IPS DF 6.9 (cell line): ENCODE data around the gene OR4M1.
"Not testable (repeated sequence)": the region's sequence is repeated elsewhere in the genome, so short reads cannot be mapped to it uniquely, and the experiment has no call there.

ENCODE experiments used
- DNase-seq: peaks from one replicate; pipeline ENCODE4 v3.0.0-alpha.2; 2013; ENCODE audit warnings: low read depth, low spot score
- H3K27ac ChIP-seq: one replicate; pipeline ENCODE4 v1.5.1; 2013; ENCODE audit warnings: low read length, control low read depth
- H3K27me3 ChIP-seq: 2 replicates; pipeline ENCODE4 v1.6.1; 2013; ENCODE audit warnings: mild to moderate bottlenecking, low read length; ENCODE audit not compliant: control insufficient read depth, insufficient read depth
- H3K36me3 ChIP-seq: 2 replicates; pipeline ENCODE4 v1.6.1; 2013; ENCODE audit warnings: low read length; ENCODE audit not compliant: control insufficient read depth, insufficient read depth
- H3K4me1 ChIP-seq: 2 replicates; pipeline ENCODE4 v1.6.1; 2013; ENCODE audit warnings: low read length; ENCODE audit not compliant: control insufficient read depth, insufficient read depth
- H3K4me3 ChIP-seq: 2 replicates; pipeline ENCODE4 v1.5.1; 2013; ENCODE audit warnings: mild to moderate bottlenecking, low read length
- H3K9me3 ChIP-seq: 2 replicates; pipeline ENCODE4 v1.6.1; 2013; ENCODE audit warnings: low read length, inconsistent platforms; ENCODE audit not compliant: control insufficient read depth, insufficient read depth
- WGBS: extraction: QIAGEN DNeasy Blood & Tissue Kit; methylation state at CpG from one replicate; pipeline ENCODE4 v1.1.7; 2013; ENCODE audit warnings: mixed read lengths, missing lambda C conversion rate; ENCODE audit not compliant: insufficient read length, insufficient coverage; 5-methylcytosine and 5-hydroxymethylcytosine counted together

The OR4M1 gene, protein sequence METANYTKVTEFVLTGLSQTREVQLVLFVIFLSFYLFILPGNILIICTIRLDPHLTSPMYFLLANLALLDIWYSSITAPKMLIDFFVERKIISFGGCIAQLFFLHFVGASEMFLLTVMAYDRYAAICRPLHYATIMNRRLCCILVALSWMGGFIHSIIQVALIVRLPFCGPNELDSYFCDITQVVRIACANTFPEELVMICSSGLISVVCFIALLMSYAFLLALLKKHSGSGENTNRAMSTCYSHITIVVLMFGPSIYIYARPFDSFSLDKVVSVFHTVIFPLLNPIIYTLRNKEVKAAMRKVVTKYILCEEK

DNA sequence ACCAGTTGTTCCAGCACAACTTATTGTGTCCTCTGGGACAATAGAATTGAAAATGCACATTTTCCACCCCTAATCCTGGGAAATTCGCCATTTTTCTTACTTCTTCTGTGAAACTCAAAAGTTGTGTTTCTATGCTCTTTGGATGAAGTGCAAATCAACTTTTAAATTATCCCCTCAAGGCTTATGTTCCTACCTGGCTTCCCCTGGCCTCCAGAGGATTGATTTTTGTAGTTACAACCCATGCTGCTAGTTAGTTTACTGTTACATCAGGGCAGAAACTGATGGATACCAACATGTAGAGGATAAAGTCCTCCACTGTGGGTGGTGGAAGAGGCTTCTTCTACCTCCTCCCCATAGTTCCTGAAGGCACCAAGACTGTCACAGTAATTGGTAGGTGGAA lies at the start of gene OR4M1:
Gene OR4M1, plus strand, starts transcription at position 301 of the 400 bp plus-strand sequence. CDS start 6,819 bp downstream, outside the sequence.
- H3K4me1 ChIP-seq, H3K27me3 ChIP-seq, H3K36me3 ChIP-seq, H3K4me3 ChIP-seq, H3K27ac ChIP-seq, DNase-seq: not testable (repeated sequence)
- H3K9me3 ChIP-seq, result peaks cover 22% of the 10 kb centered on the region
- no CpG with 5 or more reads among the region's 1 CpG for WGBS

DNA sequence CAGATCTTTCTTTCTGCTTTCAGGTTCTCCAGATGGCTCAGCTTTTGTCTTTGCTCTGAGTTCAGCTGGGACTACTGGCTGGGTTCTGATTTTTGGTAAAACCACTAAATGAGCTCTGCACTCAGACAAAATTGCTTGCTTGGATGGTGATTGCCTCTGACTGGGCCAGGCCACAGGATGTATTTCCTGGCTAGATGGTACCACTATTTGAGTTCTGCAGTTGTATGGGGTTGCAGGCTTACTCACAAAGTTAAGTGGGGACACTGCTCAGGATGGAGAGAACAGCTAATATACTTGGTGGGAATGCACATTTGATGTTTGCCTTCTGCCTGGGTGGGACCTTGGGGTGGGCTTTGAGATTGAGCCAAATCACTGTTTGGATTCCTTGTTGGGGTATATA lies 43.9 kb upstream of the OR4M1 start:
- no peaks in the 10 kb centered on the region for H3K4me1 ChIP-seq
- peaks cover 23% of the 10 kb centered on the region for H3K9me3 ChIP-seq
- no peak for DNase-seq
- no peak overlapping the region for H3K4me3 ChIP-seq
- no peak overlapping the region for H3K27ac ChIP-seq
- H3K27me3 ChIP-seq, result no peaks in the 10 kb centered on the region
- no peaks in the 10 kb centered on the region for H3K36me3 ChIP-seq

DNA sequence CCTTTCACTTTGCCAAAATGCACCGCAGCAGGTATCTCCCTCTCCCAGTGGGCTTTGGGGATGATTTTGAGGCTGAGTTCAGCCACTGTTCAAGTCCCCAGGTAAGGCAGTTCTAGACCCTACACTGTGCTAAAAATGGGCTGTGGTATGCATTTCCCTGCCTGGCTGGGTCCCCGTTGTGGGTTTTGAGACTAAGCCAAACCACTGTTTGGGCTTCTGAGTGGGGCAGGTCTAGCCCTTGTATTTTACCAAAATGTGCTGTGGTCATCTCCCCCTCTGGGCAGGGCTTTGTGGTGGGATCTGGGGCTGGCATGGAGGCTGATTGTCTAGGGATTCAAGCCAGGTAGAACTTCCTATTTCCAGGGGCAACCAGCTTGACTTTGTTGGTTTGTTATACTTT lies 43.5 kb upstream of the OR4M1 start:
- no peak for DNase-seq
- H3K4me3 ChIP-seq, result no peak overlapping the region

DNA sequence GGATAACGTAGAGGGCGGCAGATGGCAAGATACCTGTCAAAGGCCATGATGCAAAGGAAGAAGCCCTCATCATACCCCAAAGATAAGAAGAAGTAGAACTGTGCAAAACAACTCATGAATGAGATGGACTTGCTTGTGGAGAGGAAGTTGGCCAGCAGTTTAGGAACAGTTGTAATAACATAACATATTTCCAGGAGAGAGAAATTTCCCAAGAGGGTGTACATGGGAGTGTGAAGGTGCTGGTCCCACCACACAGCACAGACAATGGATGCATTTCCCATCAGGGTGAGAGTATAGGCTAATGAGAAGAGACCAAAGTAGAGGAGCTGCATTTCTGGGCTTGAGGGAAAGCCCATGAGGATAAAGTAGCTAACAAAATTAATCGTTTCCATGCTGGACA lies 39.4 kb upstream of the OR4M1 start:
- H3K4me3 ChIP-seq, DNase-seq, H3K27ac ChIP-seq, H3K4me1 ChIP-seq, H3K27me3 ChIP-seq, H3K36me3 ChIP-seq: not testable (repeated sequence)
- no CpG with 5 or more reads among the region's 3 CpGs for WGBS
- H3K9me3 ChIP-seq, result peaks cover 20% of the 10 kb centered on the region

More for the DNA sequence above, 43.5 kb upstream of the OR4M1 start:
- no peaks in the 10 kb centered on the region for H3K4me1 ChIP-seq
- WGBS, result no CpG with 5 or more reads among the region's 2 CpGs
- no peak overlapping the region for H3K27ac ChIP-seq
- H3K36me3 ChIP-seq, result no peaks in the 10 kb centered on the region
- no peaks in the 10 kb centered on the region for H3K27me3 ChIP-seq
- peaks cover 23% of the 10 kb centered on the region for H3K9me3 ChIP-seq

DNA sequence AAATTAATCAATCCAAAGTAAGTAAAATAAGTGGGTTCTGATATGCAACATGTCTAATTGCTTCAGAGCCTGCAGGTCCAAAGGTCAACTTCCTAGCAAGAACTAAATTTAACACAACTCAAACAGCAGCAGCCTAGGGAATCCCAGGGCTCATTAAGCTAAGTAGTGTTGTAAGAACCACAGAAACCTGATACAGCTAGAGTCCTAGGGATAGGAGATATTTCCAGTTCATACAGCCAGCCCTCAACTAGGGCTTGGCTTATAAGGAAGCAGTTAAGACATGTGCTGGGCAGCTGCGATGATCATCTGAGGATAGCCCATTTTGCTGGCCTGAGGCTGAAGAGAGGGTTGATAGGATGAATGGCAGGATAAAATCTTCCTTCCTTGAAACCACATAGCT lies 30.0 kb upstream of the OR4M1 start, which contains the start of gene OR4Q3:
Gene OR4Q3, plus strand, starts transcription at position 316 of the 400 bp plus-strand sequence.
- Histone ChIP-seq H3K4me3 (no peak within 1 kb of the TSS), H3K4me1 (no peaks in the 10 kb centered on the region), H3K27ac (no peak within 1 kb of the TSS), H3K9me3 (peaks cover 12% of the 10 kb centered on the region), H3K27me3 (no peaks in the 10 kb centered on the region), H3K36me3 (no peaks in the 10 kb centered on the region)
- no CpG with 5 or more reads among the region's 1 CpG for WGBS
- no peak for DNase-seq

DNA sequence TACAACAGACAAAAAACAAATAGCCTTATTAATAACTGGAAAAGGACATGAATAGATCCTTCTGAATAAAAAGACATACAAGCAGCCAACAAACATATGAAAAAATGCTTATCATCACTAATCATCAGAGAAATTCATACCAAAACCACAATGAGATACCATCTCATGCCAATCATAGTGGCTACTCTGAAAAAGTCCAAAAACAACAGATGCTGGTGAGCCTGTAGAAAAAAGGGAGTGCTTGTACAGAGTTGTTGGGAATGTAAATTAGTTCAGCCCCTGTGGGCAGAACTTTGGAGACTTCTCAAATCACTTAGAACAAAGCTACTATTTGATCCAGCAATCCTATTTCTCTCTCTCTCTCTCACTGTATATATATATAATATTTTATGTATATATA lies 21.0 kb upstream of the OR4M1 start:
- H3K4me1 ChIP-seq, DNase-seq, H3K36me3 ChIP-seq, H3K27me3 ChIP-seq, H3K27ac ChIP-seq, H3K4me3 ChIP-seq: not testable (repeated sequence)
- H3K9me3 ChIP-seq, result peaks cover 21% of the 10 kb centered on the region

DNA sequence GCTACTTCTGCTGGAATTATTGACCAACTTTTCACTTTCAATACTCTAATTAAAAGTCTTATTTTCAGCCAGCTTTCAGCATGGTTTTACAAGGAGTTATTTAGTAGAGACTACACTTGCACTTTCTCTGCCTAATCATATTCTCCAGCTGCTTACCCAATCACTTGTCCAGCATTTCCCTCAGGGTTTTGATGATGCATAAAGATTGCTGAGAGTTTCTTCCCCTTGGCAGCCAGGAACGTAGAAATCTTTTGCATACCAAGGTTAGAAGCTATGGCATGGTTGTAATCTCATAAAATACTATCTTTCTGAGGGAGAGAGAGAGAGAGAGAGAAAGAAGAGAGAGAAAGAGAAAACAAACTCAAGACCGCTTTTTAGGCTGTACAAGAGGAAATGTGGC lies 19.1 kb upstream of the OR4M1 start:
- H3K4me1 ChIP-seq, result no peaks in the 10 kb centered on the region
- H3K27ac ChIP-seq, result no peak overlapping the region
- WGBS, result no CpG with 5 or more reads among the region's 2 CpGs
- H3K36me3 ChIP-seq, result no peaks in the 10 kb centered on the region
- H3K9me3 ChIP-seq, result peaks cover 15% of the 10 kb centered on the region
- no peak for DNase-seq
- H3K4me3 ChIP-seq, result no peak overlapping the region
- no peaks in the 10 kb centered on the region for H3K27me3 ChIP-seq

DNA sequence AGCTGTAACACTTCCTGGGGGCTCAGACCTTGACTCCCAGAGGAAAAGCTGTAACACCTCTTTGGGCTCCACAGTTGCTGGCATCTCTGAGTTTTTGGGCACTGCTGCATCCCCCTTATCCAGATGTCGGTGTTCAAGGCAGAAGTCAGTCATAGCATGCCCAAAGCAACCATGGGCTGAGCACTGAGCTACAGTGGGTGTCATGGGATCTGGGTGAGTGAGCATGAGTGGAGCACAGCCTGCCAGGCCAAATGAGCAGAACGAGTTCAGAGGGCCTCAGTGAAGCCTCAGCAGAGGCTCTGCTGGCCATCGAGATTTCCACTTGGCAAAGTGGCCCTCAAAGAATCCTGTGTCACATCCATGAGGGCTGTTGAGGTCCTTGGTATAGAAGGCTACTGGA lies 1.8 kb upstream of the OR4M1 start:
- peaks cover 20% of the 10 kb centered on the region for H3K9me3 ChIP-seq
- H3K4me3 ChIP-seq, H3K27me3 ChIP-seq, H3K36me3 ChIP-seq, H3K27ac ChIP-seq, H3K4me1 ChIP-seq, DNase-seq: not testable (repeated sequence)
- no CpG with 5 or more reads among the region's 3 CpGs for WGBS

DNA sequence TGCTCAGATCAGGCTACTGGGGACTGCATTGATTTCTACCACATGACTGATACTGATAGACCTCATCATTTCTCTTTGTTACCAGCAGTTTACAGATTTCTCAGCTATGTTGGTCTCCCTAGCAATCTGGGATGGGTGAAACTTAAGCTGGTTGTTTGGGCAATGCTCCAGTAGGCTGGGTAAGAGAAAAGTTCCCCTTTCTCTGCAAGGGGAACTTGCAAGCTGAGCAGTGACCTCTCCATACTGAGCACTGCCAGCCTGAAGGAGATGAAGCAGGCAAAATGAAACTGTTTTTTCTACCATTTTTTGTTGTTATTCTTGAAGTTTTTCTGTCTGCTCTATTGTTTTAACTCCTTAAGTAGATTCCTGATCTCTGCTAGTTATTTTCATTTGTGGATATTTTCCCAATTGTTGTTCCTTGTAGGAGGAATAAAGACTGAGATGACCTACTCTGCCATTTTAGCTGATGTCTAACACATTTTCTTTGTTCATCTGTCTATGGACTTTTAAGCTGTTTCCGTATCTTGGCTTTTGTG lies 1.3 kb upstream of the OR4M1 start:
- no peak for DNase-seq
- no peaks in the 10 kb centered on the region for H3K27me3 ChIP-seq
- peaks cover 20% of the 10 kb centered on the region for H3K9me3 ChIP-seq
- H3K36me3 ChIP-seq, result no peaks in the 10 kb centered on the region
- H3K4me1 ChIP-seq, result no peaks in the 10 kb centered on the region
- no peak overlapping the region for H3K27ac ChIP-seq
- H3K4me3 ChIP-seq, result no peak overlapping the region
- WGBS, result no CpG with 5 or more reads among the region's 1 CpG

DNA sequence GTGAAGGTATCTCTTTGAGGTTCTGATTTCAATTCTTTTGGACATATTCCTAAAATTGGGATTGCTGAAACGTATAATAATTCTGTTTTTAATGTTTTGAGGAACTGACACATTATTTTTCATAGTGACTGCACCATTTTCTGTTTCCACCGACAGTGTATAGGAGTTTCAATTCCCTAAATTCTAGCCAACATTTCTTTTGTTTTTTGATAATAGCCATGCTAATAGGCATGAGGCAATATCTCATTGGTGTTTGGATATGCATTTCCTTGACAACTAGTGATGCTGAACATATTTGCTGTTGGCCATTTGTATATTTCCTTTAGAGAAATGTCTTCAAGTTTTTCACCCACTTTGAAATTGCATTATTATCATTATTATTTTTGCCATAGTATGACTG lies 850 bp upstream of the OR4M1 start:
- no CpG with 5 or more reads among the region's 2 CpGs for WGBS
- not testable (repeated sequence) for H3K4me1 ChIP-seq, H3K27me3 ChIP-seq, DNase-seq, H3K27ac ChIP-seq, H3K4me3 ChIP-seq, H3K36me3 ChIP-seq
- peaks cover 20% of the 10 kb centered on the region for H3K9me3 ChIP-seq

DNA sequence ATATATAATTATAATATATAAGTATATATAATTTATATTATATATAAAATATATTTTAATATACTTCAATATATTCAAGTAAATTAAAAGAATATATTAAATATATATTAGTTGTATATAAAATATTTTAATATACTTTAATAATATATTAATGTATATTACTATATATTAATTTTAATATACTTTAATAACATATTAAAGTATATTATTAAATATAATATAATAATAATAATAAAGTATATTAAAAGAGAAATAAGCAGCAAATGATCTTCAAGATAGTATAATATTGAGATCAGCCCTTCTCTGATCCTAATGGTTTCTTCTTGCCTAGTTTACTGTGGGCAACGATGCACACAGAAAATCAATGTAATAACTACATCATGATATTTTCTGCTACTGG lies 2.3 kb downstream of the OR4M1 start:
- no peaks in the 10 kb centered on the region for H3K4me1 ChIP-seq
- H3K9me3 ChIP-seq, result peaks cover 24% of the 10 kb centered on the region
- no peak overlapping the region for H3K27ac ChIP-seq
- no peak overlapping the region for H3K4me3 ChIP-seq
- DNase-seq, result no peak
- no CpG with 5 or more reads among the region's 1 CpG for WGBS
- H3K36me3 ChIP-seq, result no peaks in the 10 kb centered on the region
- no peaks in the 10 kb centered on the region for H3K27me3 ChIP-seq
